ENCODE data around the gene TRMT1L.
"Not testable (repeated sequence)": the region's sequence is repeated elsewhere in the genome, so short reads cannot be mapped to it uniquely, and the experiment has no call there.

TRMT1L gene, protein sequence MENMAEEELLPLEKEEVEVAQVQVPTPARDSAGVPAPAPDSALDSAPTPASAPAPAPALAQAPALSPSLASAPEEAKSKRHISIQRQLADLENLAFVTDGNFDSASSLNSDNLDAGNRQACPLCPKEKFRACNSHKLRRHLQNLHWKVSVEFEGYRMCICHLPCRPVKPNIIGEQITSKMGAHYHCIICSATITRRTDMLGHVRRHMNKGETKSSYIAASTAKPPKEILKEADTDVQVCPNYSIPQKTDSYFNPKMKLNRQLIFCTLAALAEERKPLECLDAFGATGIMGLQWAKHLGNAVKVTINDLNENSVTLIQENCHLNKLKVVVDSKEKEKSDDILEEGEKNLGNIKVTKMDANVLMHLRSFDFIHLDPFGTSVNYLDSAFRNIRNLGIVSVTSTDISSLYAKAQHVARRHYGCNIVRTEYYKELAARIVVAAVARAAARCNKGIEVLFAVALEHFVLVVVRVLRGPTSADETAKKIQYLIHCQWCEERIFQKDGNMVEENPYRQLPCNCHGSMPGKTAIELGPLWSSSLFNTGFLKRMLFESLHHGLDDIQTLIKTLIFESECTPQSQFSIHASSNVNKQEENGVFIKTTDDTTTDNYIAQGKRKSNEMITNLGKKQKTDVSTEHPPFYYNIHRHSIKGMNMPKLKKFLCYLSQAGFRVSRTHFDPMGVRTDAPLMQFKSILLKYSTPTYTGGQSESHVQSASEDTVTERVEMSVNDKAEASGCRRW

DNA sequence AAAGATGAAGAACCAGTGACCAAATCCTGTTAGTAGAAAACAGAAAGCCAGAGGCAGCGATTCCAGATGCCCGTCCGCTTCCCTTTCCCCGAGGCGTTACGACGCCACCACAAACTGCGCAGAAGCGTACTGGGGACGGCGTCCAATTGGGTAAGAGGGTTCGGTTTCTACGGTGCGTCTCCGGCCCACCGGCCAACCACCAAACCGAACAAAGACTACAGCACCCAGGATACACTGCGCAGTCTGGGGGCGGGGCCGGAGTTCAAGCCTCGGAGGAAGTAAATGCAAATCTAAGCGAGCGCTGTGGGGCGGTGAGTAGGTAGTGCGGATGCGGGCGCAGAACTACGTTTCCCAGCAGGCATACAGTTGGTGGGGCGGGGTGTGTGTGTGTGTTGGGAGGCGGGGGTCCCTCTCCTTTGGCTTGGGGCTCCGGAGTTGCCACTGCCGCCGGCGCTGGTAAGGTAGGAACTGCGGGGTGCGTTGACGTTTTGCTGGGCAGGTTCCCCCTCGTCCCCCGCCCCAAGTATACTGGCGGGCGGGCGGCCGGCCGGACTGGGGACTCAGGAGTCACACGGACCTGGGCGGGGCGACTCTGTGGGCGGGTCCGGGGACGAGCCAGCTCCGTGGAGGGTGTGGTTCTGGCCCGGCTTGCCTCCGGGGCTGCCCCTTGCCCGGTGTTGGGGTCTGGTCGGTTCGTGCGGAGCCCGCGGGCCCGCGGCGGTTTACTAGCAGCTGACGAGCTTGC lies at the start of gene TRMT1L, which contains the start of gene SWT1:
TRMT1L (minus strand) TSS at position 100 of the 745 bp plus-strand sequence. CDS start 241 bp downstream, outside the sequence.
SWT1 (plus strand) TSS at position 314 of the 745 bp plus-strand sequence. CDS start 3,675 bp downstream, outside the sequence.
- peak; percentile 90 to 95 for DNase-seq (ENCODE audit: low read depth in 2 of 2)

- DNase-seq (ENCODE audit: low read depth in 2 of 2), result no peak
These were observed 44.1 kb upstream of the TRMT1L start for GRCh38 chr1:185200889-185201288.

DNA sequence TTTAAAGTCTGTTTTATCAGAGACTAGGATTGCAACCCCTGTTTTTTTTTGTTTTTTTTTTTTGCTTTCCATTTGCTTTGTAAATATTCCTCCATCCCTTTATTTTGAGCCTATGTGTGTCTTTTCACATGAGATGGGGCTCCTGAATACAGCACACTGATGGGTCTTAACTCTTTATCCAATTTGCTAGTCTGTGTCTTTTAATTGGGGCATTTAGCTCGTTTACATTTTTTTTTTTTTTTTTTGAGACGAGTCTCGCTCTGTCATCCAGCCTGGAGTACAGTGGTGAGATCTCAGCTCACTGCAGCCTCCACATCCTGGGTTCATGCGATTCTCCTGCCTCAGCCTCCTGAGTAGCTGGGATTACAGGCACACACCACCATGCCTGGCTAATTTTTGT lies 42.0 kb upstream of the TRMT1L start:
- not testable (repeated sequence) for DNase-seq (ENCODE audit: low read depth in 2 of 2)

GRCh38 chr1:185193756-185194155 lies 37.0 kb upstream of the TRMT1L start:
- no peak for DNase-seq (ENCODE audit: low read depth in 2 of 2)

DNA sequence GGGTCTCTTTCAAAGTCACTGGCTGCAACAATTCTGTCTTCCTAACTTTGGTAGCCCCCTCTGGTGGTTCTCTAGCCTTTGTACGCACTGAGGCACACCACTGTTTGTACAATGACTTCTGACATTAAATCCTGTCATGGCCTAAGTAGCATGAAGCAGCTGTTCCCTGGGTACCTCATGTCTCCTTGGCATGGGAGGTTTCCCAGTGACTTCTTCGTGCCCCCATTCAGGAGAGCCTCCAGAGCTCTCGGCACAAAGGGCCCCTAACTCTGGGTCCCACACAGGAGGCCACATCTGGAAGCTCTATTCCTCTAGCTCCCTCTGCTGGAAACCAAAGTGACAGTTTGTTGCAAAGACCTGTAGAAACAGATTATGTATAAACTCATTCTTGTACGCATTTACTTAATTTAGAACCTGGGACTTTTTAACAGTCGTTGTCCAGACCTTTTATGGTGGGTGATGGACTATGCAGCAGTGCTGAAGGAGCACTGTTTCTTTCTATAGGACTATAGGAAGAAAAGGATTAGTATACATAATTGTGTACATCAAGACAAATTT lies 13.6 kb upstream of the TRMT1L start:
- DNase-seq (ENCODE audit: low read depth in 2 of 2), result no peak

DNA sequence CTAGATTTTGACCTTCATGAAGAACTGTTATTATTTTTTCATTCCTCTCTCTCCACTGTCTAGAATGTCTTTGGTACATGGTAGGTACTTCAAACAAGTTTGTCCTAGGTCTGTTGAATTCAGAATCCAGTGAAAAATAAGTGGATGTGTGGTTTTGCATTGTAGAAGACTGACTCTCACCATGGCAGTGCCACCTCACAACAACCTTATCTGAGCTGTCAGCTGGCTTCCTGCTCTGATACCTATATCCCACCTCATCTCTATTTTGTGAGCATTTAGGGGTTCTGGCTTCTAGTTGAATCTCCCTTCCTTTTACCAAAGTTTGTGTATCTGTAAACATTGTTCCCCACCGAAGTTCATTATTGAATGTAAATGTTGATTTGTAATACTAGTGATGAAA lies 9.4 kb upstream of the TRMT1L start:
- no peak for DNase-seq (ENCODE audit: low read depth in 2 of 2)

DNA sequence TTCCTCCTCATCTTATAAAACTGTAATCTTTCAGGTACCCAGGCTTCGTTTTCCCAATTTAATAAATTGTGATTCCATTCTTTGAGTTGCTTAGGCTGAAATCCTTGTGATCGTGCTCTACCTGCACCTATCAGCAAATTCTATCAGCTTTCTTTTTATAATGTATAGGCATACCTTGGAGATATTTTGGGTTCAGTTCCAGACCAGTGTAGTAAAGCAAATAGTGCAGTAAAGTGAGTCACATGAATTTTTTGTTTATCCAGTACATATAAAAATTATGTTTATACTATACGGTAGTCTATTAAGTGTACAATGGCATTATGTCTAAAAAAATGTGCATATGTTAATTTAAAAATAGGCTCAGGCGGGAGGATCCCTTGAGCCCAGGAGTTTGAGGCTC lies 5.7 kb upstream of the TRMT1L start:
- DNase-seq (ENCODE audit: low read depth in 2 of 2), result no peak

GRCh38 chr1:185159966-185160365 lies 3.2 kb upstream of the TRMT1L start:
- DNase-seq (ENCODE audit: low read depth in 2 of 2), result no peak

DNA sequence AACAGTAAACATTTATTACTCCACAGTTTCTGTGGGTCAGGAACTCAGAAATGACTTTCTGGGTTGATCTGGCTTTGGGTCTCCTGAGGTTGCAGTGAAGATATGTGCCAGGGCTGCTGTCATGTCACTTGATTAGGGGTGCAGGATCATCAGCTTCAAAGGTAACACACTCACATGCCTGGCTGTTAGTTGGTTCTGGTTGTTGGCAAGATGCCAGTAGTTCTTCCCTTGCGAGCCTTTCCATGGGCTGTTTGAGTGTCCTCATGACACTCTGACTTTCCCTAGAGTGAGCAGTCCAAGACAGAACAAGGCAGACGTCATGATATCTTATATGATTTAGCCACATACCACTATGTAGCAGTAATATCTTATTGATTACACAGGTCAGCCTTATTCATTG lies 2.0 kb upstream of the TRMT1L start:
- DNase-seq (ENCODE audit: low read depth in 2 of 2), result no peak

- DNase-seq (ENCODE audit: low read depth in 2 of 2), result no peak
These were observed 1.1 kb upstream of the TRMT1L start for GRCh38 chr1:185157599-185158412.

DNA sequence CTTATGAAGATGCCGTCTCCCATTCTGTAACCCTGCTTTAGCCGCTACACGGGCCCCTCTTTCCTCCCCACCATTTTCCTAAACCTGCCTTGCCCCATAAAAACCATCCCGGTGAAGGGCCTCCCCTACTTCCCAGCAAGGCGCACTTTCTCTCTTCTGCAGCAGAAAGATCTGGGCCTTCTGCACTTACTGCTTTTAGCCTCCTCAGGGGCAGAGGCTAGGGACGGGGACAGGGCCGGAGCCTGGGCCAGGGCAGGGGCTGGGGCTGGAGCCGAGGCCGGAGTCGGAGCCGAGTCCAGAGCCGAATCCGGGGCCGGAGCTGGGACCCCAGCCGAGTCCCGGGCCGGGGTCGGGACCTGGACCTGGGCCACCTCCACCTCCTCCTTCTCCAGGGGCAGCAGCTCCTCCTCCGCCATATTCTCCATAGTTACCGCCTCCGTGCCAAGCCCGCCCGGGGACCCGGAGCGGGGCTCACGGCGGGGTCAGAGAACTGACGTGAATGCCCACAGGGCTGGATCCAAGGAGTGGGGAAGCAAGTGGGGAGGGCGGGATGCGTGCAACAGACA lies 382 bp downstream of the TRMT1L start:
- DNase-seq (ENCODE audit: low read depth in 2 of 2), result no peak

DNA sequence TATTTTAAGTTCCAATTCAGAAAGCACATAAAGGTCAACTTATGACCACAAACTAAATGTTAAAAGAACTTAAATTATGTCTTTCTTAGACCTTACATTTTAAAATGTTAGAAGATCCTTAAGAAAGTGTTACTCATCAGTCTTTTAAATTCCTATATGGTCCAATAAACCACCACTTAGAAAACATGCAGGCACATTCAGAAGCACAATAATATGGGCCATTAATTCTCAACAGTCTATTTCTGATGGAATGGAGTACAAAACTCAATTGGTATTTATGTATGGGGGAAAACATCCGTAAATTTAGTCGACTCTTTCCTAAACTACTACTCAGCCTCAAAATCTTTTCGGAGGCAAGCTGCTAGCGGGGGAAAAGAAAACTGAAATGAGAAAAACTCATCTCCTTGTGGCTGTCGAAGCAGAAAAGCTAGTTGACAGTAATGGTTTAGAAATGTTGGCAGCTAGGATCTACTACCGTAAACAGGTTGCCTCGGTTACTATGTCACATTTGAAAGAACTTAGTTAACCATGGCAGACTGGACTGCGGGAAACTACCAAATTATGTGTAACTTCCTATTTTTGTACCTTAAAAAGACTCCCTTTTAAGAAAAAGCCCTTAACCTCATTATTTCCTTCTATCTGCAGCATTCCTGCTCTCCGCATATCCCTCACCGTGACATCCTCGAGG lies 1.0 kb downstream of the TRMT1L start:
- DNase-seq (ENCODE audit: low read depth in 2 of 2), result no peak

- no peak for DNase-seq (ENCODE audit: low read depth in 2 of 2)
These were observed 1.7 kb downstream of the TRMT1L start for GRCh38 chr1:185154912-185155513.

DNA sequence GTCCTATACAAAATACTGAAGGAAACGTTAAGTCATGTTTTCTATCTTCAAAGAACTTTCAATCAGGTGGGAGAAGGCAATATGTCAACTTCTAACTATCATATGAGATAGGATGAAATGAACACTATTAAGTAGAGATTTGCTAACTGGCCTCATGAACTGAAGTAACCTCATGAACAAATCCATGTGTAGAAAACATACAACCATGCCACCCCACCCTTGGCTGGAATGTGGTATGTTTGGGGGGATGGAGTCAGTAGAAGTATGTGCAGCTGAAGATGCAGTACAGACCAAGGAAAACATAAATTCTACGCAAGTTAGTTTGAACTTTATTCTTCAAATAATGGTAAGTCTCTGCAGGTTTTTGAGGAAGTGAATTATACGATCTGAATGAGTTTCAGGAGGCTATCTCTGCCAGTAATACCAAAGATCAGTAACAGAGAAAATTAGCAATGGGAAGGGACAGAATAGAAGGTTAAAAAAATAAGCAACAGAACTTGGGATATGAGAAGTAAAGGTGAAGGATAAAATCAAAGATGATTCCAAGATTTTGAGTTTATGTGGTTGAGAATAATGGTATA lies 4.5 kb downstream of the TRMT1L start:
- DNase-seq (ENCODE audit: low read depth in 2 of 2), result no peak

- no peak for DNase-seq (ENCODE audit: low read depth in 2 of 2)
These were observed 5.5 kb downstream of the TRMT1L start for GRCh38 chr1:185151215-185151614.

GRCh38 chr1:185144233-185144632 lies 12.5 kb downstream of the TRMT1L start:
- no peak for DNase-seq (ENCODE audit: low read depth in 2 of 2)

DNA sequence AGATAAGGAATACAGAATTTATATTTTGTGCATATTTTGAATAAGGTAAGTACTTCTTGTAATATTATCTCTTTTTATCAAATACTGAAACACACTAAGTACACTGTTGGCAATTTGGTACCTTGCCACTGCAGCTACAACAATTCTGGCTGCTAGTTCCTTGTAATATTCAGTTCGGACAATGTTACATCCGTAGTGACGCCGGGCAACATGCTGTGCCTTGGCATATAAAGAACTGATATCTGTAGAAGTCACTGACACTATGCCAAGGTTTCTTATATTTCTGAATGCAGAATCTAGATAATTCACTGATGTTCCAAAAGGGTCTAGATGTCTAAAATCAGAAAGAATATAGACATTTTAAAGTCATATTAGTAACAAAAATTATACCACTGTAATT lies 17.5 kb downstream of the TRMT1L start:
- DNase-seq (ENCODE audit: low read depth in 2 of 2), result no peak

DNA sequence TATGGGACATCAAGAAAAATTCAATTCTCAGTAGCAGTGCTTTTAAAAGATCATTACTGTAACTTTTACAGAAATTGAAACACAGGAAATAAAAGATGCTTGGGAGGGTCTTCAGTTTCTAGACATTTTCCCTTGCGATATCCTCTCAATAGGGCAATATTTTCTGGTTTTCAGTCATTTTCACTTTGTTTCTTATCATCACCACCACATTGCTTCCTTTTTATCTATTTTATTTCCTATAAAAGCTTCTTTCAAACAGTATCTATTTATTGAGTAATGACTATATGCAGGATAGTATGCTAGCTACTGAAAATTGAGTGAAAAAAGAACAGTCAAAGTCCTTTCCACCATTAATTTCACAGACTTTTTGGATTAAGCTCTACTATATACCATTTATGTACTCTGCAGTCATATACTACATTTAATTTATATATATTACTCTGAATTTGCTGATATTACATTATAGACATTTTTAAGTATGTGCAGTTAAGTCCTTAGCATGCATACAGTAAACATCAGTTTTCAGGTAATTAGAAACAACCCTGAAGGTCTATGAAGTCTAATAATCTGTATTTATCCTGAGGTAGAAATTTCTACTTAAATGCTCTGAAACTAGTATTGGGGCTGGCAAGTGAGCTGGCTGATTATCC lies 18.7 kb downstream of the TRMT1L start:
- DNase-seq (ENCODE audit: low read depth in 2 of 2), result no peak

DNA sequence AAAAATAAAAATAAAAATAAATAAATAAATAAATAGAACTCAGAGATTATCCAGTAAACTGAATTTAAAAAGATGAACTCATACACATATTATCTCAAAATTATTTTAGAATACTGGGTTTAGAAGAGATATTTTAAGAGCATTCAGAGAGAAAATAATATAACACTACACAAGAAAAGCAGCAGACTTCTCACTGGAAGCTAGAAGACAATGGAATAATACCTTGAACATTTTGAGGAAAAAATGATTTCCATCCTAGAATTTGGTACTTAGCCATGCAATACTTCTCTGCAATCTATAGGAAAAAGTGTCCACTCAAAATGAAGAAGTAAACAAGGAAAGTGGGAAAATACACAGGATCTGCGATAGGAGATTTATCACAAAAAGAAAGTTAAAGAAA lies 24.2 kb downstream of the TRMT1L start:
- no peak for DNase-seq (ENCODE audit: low read depth in 2 of 2)
